Measurements from ENCODE around the gene MKNK1.

DNA sequence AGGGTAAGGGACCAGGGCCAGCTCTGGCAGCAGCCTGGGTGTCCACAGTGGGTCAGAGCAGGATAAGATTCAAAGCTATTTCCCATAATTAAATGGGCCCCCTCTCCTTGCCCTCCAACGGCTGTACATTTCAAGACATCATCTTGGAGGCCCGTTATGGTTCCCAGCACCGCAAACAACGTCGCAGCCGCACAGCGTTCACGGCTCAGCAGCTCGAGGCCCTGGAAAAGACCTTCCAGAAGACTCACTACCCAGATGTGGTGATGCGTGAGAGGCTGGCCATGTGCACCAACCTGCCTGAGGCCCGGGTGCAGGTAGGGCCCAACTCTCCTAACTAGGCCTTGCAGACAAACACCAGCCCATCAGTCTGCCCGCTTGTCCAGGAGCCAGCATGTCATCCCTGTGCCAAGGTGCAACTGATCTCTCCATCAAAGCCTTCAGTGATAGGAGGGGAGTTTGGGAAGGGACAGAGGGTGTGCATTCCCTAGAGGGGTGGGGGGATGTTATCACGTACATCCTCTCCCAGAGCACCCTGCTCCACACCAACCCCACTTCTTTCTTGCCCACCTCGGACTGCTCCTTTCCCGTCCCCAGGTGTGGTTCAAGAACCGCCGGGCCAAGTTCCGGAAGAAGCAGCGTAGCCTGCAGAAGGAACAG, 93.6 kb downstream of the MKNK1 start:
- no peak for TF ChIP-seq GATA2 (IDR thresholded peaks at IDR 0.05; ENCODE audit: low read depth, low read length)
- TF ChIP-seq GATA3 (IDR thresholded peaks at IDR 0.05; ENCODE audit: low read depth, low read length) = no peak
